ENCODE results near the gene SYMPK.

The SYMPK gene

DNA sequence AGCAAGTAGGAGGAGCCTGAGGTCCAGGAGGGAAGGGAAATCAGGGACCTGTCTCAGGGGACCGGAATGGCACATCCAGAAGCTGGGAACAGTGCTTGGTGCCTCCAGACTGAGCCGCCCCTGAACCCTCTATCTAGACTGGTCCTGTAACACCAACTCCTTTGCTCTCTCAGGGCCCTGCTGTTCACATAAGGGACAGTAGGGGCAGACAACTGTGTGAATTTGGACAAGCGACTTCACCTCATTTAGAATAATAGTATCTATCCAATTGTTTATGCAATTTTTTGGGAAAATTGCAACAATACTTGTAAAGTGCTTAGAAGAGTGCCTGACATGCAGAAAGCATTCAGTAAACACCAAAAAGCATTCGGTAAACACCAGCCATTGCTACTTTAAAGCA lies 14.0 kb downstream of the SYMPK start (continued):
- TF ChIP-seq CREB5 (CRISPR knock-in tag; IDR thresholded peaks at IDR 0.05; ENCODE audit: low read depth): no peak

GRCh38 chr19:45847663-45848062 lies 15.3 kb downstream of the SYMPK start:
- no peak for ATAC-seq
- no peak for TF ChIP-seq ISL1 (CRISPR knock-in tag; IDR thresholded peaks at IDR 0.05)

- no peak for TF ChIP-seq CREB5 (CRISPR knock-in tag; IDR thresholded peaks at IDR 0.05; ENCODE audit: low read depth)
- TF ChIP-seq, protein P1, sequence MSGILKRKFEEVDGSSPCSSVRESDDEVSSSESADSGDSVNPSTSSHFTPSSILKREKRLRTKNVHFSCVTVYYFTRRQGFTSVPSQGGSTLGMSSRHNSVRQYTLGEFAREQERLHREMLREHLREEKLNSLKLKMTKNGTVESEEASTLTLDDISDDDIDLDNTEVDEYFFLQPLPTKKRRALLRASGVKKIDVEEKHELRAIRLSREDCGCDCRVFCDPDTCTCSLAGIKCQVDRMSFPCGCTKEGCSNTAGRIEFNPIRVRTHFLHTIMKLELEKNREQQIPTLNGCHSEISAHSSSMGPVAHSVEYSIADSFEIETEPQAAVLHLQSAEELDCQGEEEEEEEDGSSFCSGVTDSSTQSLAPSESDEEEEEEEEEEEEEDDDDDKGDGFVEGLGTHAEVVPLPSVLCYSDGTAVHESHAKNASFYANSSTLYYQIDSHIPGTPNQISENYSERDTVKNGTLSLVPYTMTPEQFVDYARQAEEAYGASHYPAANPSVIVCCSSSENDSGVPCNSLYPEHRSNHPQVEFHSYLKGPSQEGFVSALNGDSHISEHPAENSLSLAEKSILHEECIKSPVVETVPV (CRISPR knock-in tag; IDR thresholded peaks at IDR 0.05): no peak
- no peak for TF ChIP-seq TCF4 (CRISPR knock-in tag; IDR thresholded peaks at IDR 0.05; ENCODE audit: borderline replicate concordance)
- ATAC-seq: no peak
Observed at GRCh38 chr19:45842198-45842597, 20.7 kb downstream of the SYMPK start.

GRCh38 chr19:45834970-45835369 lies 28.0 kb downstream of the SYMPK start:
- no peak for ATAC-seq
- TF ChIP-seq SNAI2 (CRISPR knock-in tag; IDR thresholded peaks at IDR 0.05): no peak
- TF ChIP-seq BACH2 (CRISPR knock-in tag; IDR thresholded peaks at IDR 0.05; ENCODE audit: borderline replicate concordance): no peak
- TF ChIP-seq RARB (CRISPR knock-in tag; IDR thresholded peaks at IDR 0.05): no peak
- TF ChIP-seq ESRRG (CRISPR knock-in tag; IDR thresholded peaks at IDR 0.05): no peak
- TF ChIP-seq ZNF8 (CRISPR knock-in tag; IDR thresholded peaks at IDR 0.05): no peak

DNA sequence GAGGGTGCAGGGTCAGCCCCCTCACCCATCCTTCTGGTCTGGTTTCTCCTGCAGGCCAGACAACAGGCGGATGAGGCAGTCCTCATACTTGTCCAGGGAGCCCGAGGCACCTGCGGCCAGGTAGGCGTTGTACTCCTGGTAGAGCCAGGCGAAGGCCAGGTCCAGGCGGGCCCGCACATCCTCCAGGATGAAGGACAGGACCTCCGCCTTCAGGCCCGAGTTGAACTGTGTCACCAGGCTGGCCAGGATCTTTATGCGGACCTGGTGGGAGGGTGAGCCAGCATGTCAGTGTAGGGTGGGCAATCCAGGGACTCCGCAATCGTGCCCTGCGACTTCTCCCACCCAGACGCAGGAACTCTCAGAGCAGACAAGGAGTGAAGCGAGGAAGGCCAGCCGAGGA lies 34.0 kb downstream of the SYMPK start:
- no peak for ATAC-seq
- no peak for TF ChIP-seq ZNF8 (CRISPR knock-in tag; IDR thresholded peaks at IDR 0.05)
- TF ChIP-seq, protein P2, sequence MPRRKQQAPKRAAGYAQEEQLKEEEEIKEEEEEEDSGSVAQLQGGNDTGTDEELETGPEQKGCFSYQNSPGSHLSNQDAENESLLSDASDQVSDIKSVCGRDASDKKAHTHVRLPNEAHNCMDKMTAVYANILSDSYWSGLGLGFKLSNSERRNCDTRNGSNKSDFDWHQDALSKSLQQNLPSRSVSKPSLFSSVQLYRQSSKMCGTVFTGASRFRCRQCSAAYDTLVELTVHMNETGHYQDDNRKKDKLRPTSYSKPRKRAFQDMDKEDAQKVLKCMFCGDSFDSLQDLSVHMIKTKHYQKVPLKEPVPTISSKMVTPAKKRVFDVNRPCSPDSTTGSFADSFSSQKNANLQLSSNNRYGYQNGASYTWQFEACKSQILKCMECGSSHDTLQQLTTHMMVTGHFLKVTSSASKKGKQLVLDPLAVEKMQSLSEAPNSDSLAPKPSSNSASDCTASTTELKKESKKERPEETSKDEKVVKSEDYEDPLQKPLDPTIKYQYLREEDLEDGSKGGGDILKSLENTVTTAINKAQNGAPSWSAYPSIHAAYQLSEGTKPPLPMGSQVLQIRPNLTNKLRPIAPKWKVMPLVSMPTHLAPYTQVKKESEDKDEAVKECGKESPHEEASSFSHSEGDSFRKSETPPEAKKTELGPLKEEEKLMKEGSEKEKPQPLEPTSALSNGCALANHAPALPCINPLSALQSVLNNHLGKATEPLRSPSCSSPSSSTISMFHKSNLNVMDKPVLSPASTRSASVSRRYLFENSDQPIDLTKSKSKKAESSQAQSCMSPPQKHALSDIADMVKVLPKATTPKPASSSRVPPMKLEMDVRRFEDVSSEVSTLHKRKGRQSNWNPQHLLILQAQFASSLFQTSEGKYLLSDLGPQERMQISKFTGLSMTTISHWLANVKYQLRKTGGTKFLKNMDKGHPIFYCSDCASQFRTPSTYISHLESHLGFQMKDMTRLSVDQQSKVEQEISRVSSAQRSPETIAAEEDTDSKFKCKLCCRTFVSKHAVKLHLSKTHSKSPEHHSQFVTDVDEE (CRISPR knock-in tag; IDR thresholded peaks at IDR 0.05): no peak
- no peak for TF ChIP-seq ZC3H10 (CRISPR knock-in tag; IDR thresholded peaks at IDR 0.05)
- no peak for TF ChIP-seq PPARA (CRISPR knock-in tag; IDR thresholded peaks at IDR 0.05; ENCODE audit: borderline replicate concordance)
- no peak for TF ChIP-seq ZNF565 (CRISPR knock-in tag; conservative IDR thresholded peaks at IDR 0.05; ENCODE audit: low read depth)
- no peak for TF ChIP-seq CSDC2 (CRISPR knock-in tag; IDR thresholded peaks at IDR 0.05)
- no peak for TF ChIP-seq SNAI2 (CRISPR knock-in tag; IDR thresholded peaks at IDR 0.05)
- no peak for TF ChIP-seq ARNTL (CRISPR knock-in tag; IDR thresholded peaks at IDR 0.05; ENCODE audit: borderline replicate concordance, low read depth)
- TF ChIP-seq, protein P3, sequence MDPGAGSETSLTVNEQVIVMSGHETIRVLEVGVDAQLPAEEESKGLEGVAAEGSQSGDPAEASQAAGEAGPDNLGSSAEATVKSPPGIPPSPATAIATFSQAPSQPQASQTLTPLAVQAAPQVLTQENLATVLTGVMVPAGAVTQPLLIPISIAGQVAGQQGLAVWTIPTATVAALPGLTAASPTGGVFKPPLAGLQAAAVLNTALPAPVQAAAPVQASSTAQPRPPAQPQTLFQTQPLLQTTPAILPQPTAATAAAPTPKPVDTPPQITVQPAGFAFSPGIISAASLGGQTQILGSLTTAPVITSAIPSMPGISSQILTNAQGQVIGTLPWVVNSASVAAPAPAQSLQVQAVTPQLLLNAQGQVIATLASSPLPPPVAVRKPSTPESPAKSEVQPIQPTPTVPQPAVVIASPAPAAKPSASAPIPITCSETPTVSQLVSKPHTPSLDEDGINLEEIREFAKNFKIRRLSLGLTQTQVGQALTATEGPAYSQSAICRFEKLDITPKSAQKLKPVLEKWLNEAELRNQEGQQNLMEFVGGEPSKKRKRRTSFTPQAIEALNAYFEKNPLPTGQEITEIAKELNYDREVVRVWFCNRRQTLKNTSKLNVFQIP (CRISPR knock-in tag; IDR thresholded peaks at IDR 0.05; ENCODE audit: borderline replicate concordance, low read depth): no peak
- TF ChIP-seq TCF4 (CRISPR knock-in tag; IDR thresholded peaks at IDR 0.05; ENCODE audit: borderline replicate concordance): no peak
- no peak for TF ChIP-seq ISL1 (CRISPR knock-in tag; IDR thresholded peaks at IDR 0.05)
- no peak for TF ChIP-seq BACH2 (CRISPR knock-in tag; IDR thresholded peaks at IDR 0.05; ENCODE audit: borderline replicate concordance)
- TF ChIP-seq ESRRG (CRISPR knock-in tag; IDR thresholded peaks at IDR 0.05): no peak
- TF ChIP-seq, protein P1 (CRISPR knock-in tag; IDR thresholded peaks at IDR 0.05): no peak
